Panc1 (cell line): ENCODE measurements around the gene UBE2V1. TPM values are rescaled to one million over a fixed set of nuclear protein-coding genes. Genes with fewer than 3 reads are reported as not detected.
"Not testable (repeated sequence)": the region's sequence is repeated elsewhere in the genome, so short reads cannot be mapped to it uniquely, and the experiment has no call there.

Experiments used
- ATAC-seq: fragments of 200-7000 bp; cut with Tn5 transposase; 2 replicates; pipeline ENCODE4 v1.9.1; 2020; ENCODE audit warnings: mild to moderate bottlenecking, moderate library complexity
- BruUV-seq: library from RNA; stranded (reverse); fragments of 400-500 nt; replicated peaks from 2 replicates; lab custom pipeline; 2021; lab: Mats Ljungman, UMichigan
- CTCF ChIA-PET: fragments of 300-600 bp; sonication (Branson Sonifier 250); formaldehyde crosslinking; loops from one replicate; lab custom pipeline; 2022; ENCODE audit warnings: antibody characterized with exemption; lab: Charles Lee
- POLR2A ChIA-PET: fragments of 300-600 bp; sonication (Branson Sonifier 250); formaldehyde crosslinking; loops from one replicate; lab custom pipeline; 2022; ENCODE audit warnings: antibody characterized with exemption; lab: Charles Lee
- DNase-seq: peaks from one replicate; pipeline ENCODE4 v3.0.0-alpha.2; 2010; ENCODE audit warnings: low read depth, low spot score
- H3K27ac ChIP-seq: 2 replicates; pipeline ENCODE4 v1.5.1; 2011; ENCODE audit warnings: mild to moderate bottlenecking, low read length, inconsistent platforms
- H3K27me3 ChIP-seq: fragments of 200-500 bp; sonication (Bioruptor generic); 2 replicates; pipeline ENCODE4 v1.6.0; 2014; ENCODE audit warnings: low read length, inconsistent platforms; ENCODE audit not compliant: control insufficient read depth, insufficient read depth
- H3K36me3 ChIP-seq: fragments of 200-500 bp; sonication (Bioruptor generic); 2 replicates; pipeline ENCODE4 v1.5.1; 2014; ENCODE audit warnings: inconsistent platforms, mild to moderate bottlenecking, low read length, moderate library complexity; ENCODE audit not compliant: control insufficient read depth, insufficient read depth
- H3K4me1 ChIP-seq: 2 replicates; pipeline ENCODE4 v1.5.1; 2011; ENCODE audit warnings: inconsistent platforms, mild to moderate bottlenecking, low read length, moderate library complexity; ENCODE audit not compliant: control insufficient read depth, insufficient read depth
- H3K4me3 ChIP-seq, 2 experiments: 2 replicates each; pipeline ENCODE4 v1.5.1; 2011 to 2012; ENCODE audit warnings: low read depth in 2 of 2, low read length in 2 of 2, mild to moderate bottlenecking in 2 of 2, inconsistent platforms in 1 of 2, moderate library complexity in 1 of 2
- H3K9me3 ChIP-seq: fragments of 200-500 bp; sonication (Bioruptor generic); 2 replicates; pipeline ENCODE4 v1.5.1; 2014; ENCODE audit warnings: low read depth, mild to moderate bottlenecking, inconsistent platforms, low read length, moderate library complexity; ENCODE audit not compliant: control insufficient read depth, insufficient read depth
- POLR2AphosphoS5 ChIP-seq: IDR thresholded peaks from 2 replicates; pipeline ENCODE4 v1.6.1; 2012; ENCODE audit warnings: mild to moderate bottlenecking, low read depth, low read length, moderate library complexity
- SIN3A ChIP-seq: IDR thresholded peaks from 2 replicates; pipeline ENCODE4 v1.6.1; 2012; ENCODE audit warnings: low read depth, mild to moderate bottlenecking, low read length, moderate library complexity, borderline replicate concordance; ENCODE audit not compliant: insufficient read depth
- TCF7L2 ChIP-seq: IDR thresholded peaks from 2 replicates; pipeline ENCODE4 v1.6.1; 2011; ENCODE audit warnings: mild to moderate bottlenecking, low read depth, low read length, inconsistent platforms
- in situ Hi-C: cut with HindIII; loops from 2 replicates; pipeline ENCODE4 v1.10.0; 2016; ENCODE audit warnings: low sequenced_read_pairs, low pct_unique_long_range_greater_than_20kb
- intact Hi-C: fragments of 100-400 bp; cut with micrococcal nuclease; formaldehyde crosslinking; loops from one replicate; pipeline ENCODE4 v1.10.0; 2022; ENCODE audit not compliant: unreplicated experiment
- total RNA-seq: library from RNA; stranded (reverse); gene quantifications from one replicate; pipeline ENCODE4 v1.2.1, GENCODE V29; 2021; ENCODE audit not compliant: unreplicated experiment
- TF ChIP-seq, protein P1 (sequence below), 2 experiments: IDR thresholded peaks; 2 replicates each; pipeline ENCODE4 v1.6.1; 2011 to 2012; ENCODE audit warnings: low read depth in 2 of 2, control low read depth in 1 of 2, low read length in 1 of 2, mild to moderate bottlenecking in 1 of 2, moderate library complexity in 1 of 2; ENCODE audit not compliant: insufficient read depth in 1 of 2
- TF ChIP-seq, protein P2 (sequence below): fragments of 450-650 bp; IDR thresholded peaks from 2 replicates; pipeline ENCODE4 v1.5.1; 2017; ENCODE audit warnings: mild to moderate bottlenecking

The UBE2V1 gene
- total RNA-seq, 1 experiment from 2014 or later: 115 TPM

DNA sequence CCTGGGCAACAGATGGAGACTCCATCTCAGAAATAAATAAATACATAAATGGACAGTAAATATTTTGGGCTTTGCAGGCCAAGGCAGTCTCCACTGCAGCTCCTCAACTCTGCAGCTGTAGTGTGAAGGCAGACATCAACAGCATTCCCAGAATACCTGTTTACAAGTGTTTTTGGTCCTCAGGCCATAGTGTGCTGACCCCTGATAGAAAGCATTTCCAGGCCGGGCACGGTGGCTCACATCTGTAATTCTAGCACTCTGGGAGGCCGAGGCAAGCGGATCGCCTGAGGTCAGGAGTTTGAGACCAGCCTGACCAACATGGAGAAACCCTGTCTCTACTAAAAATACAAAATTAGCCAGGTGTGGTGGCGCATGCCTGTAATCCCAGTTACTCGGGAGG lies 22.2 kb upstream of the UBE2V1 start:
- intact Hi-C loops, H3K9me3 ChIP-seq, ATAC-seq, H3K4me3 ChIP-seq, H3K27ac ChIP-seq, in situ Hi-C loops, H3K27me3 ChIP-seq, BruUV-seq, DNase-seq: not testable (repeated sequence)
- POLR2A ChIA-PET: interaction anchor here (0.9 kb wide), 1 partner anchor 25 kb away, joined by 3 read pairs; no protein-coding TSS in a partner anchor
- H3K36me3 ChIP-seq: peaks cover 11% of the 10 kb centered on the region; the same call in 1 of the 2 replicates
- peaks cover 66% of the 10 kb centered on the region for H3K4me1 ChIP-seq
- CTCF ChIA-PET: interaction anchor here (0.5 kb wide), 1 partner anchor 64 kb away, joined by 3 read pairs; no protein-coding TSS in a partner anchor

DNA sequence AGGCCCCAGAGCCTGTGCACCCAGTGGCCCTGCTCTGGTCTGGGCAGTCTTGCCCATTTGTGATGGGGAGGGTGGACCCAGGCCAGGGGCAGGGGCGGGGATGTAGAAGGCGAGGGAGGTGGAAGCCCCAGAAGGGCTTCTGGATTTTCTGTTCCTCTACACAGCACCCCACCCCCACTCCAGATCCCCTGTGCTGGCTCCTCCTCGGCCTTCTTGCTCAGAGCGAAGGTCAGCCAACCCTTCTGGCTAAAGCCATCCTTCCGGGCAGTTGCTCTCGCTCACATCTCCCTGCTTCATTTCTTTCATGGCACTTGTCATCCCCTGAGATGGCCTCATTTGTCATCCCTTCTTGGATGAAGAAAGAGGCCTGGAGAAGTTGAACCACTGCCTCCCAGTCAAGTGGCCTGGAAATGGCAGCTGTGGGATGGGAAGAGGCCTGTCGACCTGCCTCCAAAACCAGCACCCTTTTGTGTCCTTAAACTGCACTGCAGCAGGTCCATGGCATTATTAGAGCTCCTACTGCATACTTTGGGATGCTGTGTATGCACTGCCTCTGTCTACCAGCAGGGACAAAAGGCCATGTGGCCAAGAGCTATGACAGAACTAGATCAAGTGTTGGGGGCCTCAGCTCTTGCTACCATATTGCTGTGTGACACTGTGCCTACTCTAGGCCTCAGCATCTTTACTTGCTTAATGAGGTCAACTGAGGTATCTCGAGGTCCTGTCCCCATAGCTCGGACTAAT lies 20.7 kb upstream of the UBE2V1 start:
- BruUV-seq: no TSS peak
- no peak for ATAC-seq
- TF ChIP-seq, protein P1, sequence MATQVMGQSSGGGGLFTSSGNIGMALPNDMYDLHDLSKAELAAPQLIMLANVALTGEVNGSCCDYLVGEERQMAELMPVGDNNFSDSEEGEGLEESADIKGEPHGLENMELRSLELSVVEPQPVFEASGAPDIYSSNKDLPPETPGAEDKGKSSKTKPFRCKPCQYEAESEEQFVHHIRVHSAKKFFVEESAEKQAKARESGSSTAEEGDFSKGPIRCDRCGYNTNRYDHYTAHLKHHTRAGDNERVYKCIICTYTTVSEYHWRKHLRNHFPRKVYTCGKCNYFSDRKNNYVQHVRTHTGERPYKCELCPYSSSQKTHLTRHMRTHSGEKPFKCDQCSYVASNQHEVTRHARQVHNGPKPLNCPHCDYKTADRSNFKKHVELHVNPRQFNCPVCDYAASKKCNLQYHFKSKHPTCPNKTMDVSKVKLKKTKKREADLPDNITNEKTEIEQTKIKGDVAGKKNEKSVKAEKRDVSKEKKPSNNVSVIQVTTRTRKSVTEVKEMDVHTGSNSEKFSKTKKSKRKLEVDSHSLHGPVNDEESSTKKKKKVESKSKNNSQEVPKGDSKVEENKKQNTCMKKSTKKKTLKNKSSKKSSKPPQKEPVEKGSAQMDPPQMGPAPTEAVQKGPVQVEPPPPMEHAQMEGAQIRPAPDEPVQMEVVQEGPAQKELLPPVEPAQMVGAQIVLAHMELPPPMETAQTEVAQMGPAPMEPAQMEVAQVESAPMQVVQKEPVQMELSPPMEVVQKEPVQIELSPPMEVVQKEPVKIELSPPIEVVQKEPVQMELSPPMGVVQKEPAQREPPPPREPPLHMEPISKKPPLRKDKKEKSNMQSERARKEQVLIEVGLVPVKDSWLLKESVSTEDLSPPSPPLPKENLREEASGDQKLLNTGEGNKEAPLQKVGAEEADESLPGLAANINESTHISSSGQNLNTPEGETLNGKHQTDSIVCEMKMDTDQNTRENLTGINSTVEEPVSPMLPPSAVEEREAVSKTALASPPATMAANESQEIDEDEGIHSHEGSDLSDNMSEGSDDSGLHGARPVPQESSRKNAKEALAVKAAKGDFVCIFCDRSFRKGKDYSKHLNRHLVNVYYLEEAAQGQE (IDR thresholded peaks at IDR 0.05; ENCODE audit: insufficient read depth in 1 of 2, low read depth in 2 of 2, low read length in 1 of 2): no peak
- TF ChIP-seq TCF7L2: no peak
- TF ChIP-seq, protein P2, sequence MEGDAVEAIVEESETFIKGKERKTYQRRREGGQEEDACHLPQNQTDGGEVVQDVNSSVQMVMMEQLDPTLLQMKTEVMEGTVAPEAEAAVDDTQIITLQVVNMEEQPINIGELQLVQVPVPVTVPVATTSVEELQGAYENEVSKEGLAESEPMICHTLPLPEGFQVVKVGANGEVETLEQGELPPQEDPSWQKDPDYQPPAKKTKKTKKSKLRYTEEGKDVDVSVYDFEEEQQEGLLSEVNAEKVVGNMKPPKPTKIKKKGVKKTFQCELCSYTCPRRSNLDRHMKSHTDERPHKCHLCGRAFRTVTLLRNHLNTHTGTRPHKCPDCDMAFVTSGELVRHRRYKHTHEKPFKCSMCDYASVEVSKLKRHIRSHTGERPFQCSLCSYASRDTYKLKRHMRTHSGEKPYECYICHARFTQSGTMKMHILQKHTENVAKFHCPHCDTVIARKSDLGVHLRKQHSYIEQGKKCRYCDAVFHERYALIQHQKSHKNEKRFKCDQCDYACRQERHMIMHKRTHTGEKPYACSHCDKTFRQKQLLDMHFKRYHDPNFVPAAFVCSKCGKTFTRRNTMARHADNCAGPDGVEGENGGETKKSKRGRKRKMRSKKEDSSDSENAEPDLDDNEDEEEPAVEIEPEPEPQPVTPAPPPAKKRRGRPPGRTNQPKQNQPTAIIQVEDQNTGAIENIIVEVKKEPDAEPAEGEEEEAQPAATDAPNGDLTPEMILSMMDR: no peak
- no peak for TF ChIP-seq POLR2AphosphoS5
- no peaks in the 10 kb centered on the region for H3K9me3 ChIP-seq
- H3K4me1 ChIP-seq: peaks cover 51% of the 10 kb centered on the region
- H3K4me3 ChIP-seq: no peak overlapping the region
- H3K27me3 ChIP-seq: no peaks in the 10 kb centered on the region
- ChIA-PET POLR2A (no interaction called here), CTCF (interaction anchor here (0.6 kb wide), 1 partner anchor 19 kb away, joined by 3 read pairs; no protein-coding TSS in a partner anchor)
- in situ Hi-C loops (no loop called here), intact Hi-C loops (no loop called here)
- peak overlapping the region; percentile 44; the same call in 1 of the 2 replicates for H3K27ac ChIP-seq
- no peak for DNase-seq
- peaks cover 16% of the 10 kb centered on the region; the same call in 1 of the 2 replicates for H3K36me3 ChIP-seq

DNA sequence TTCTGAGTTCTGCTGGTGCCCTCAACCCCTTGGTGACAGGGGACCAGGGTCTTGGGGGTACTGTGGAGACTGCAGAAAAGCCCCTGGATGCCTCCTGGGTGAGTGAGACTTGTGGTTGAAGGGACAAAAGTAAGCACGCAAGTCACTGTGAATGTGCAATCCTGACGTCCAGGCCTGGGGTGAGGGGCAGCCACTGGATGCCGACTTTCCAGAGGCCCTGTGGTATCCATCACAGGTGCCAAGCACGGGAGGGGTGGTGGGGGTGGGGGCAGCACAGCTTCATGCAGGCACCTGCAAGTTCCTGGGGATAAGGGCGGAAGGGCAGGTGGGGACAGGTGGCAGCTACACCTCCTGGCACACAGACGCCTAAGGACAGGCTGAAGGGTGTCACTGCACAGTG lies 20.1 kb upstream of the UBE2V1 start:
- Histone ChIP-seq H3K27ac (peak overlapping the region; percentile 50), H3K4me3 (no peak overlapping the region), H3K36me3 (peaks cover 19% of the 10 kb centered on the region), H3K27me3 (no peaks in the 10 kb centered on the region), H3K9me3 (no peaks in the 10 kb centered on the region), H3K4me1 (peaks cover 45% of the 10 kb centered on the region)
- DNase-seq (no peak), ATAC-seq (no peak)
- TF ChIP-seq, protein P2: no peak
- no peak for TF ChIP-seq TCF7L2
- no peak for TF ChIP-seq POLR2AphosphoS5
- TF ChIP-seq, protein P1 (IDR thresholded peaks at IDR 0.05; ENCODE audit: insufficient read depth in 1 of 2, low read depth in 2 of 2, low read length in 1 of 2): no peak
- no peak for TF ChIP-seq SIN3A
- ChIA-PET CTCF (no interaction called here), POLR2A (no interaction called here)
- in situ Hi-C loops: no loop called here
- BruUV-seq: no TSS peak
- intact Hi-C loops: no loop called here
